Limb (tissue), 2 donors: Measurements from ENCODE around the gene ZNF835.
"Not testable (repeated sequence)": the region's sequence is repeated elsewhere in the genome, so short reads cannot be mapped to it uniquely, and the experiment has no call there.

Experiments used
- DNase-seq, 2 donors: peaks; one replicate each; pipeline ENCODE4 v3.0.0-alpha.2; 2016; ENCODE audit errors: extremely low spot score in 2 of 2

The ZNF835 gene

DNA sequence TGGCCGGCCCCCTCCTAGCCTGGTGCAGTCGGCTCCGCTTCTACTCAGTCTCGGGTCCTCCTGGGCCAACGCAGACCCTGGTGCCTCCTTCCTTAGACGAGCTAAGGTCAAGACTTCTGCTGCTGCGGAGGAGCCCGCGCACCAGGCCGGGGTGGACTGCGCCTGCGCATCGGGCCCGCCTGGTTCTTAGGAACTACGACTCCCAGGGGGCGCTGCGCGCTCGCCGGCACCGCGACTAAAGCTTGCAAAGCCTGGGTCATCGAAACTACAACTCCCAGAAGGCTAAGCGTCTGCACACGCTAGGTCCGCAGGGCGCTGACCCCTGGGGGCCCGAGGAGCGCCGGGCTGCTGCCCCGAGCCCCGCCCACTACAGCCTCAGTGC, at the start of gene ZNF835:
Gene ZNF835 (minus strand): TSS at position 145 of the 382 bp plus-strand sequence. CDS start 6,559 bp downstream, outside the sequence.
- peak; percentile 93 to 96 for DNase-seq

DNA sequence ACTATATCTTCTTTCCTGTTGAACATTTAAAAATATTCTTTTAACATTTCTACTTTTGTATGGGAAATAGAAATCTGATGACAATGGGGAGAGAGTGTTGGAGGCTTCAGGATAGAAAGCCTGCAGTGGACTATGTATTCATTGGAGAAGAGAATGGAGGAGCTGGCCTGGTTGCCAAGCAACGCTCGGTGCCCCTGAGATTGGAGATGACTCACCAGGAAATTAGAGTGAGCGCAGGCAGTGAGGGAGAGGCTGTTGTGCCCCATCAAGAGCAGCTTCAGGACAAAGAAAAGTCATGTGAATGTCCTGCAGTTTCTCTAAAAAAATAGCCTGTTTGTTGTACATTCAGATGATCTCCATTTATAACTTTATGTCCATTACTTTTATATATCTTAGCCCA, 48.7 kb upstream of the ZNF835 start:
- peak in 1 of 2 donors; percentile 52 for DNase-seq

DNA sequence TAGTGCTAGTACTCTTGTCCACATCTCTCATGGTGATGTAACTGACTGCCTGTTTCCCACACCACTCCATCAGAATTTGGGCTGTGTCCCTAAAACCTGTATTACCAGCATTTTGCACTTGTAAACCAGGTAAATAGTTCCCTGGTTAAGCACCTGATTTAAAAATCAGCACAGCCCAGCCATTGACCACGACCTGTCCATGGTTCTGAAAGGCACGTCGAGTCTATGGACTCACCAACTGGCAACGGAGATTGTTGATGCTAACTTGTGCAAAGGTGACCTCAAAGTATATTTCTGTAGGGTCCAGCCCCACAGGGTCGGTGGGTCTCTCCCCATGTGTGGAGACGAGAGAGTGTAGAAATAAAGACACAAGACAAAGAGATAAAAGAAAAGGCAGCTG, 46.7 kb upstream of the ZNF835 start:
- DNase-seq, result no peak

DNA sequence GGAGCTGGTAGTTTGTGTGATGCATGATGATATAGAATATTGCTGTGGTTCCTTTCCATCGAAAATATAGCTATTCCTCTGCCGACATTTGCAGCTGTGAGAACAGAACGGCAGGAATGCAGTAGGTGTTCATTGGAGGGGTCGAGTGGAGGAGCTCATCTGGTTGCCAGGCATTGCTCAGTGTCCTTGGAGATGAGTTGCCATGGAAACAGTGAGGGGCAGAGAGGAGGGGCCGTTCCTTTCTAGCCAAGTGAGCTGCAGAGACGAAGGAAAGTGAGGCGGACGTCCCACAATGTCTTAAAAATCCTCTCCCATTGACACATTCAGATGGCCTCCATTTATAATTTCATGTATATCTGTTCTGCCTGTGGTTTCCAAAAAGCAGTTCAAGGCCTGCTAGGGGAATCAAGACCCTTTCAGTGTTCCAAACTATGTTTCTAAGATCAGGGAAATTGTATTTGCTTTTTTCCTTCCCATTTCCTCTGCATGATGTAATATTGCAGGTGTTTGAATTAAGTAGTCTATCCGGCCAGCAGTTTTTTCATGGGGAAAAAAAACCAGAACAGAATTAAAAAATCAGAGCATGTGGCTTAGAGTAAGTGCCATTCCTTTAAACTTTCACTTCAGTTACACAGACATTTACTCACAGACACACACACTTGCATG, 41.2 kb upstream of the ZNF835 start:
- peak in 1 of 2 donors; percentile 73 for DNase-seq

DNA sequence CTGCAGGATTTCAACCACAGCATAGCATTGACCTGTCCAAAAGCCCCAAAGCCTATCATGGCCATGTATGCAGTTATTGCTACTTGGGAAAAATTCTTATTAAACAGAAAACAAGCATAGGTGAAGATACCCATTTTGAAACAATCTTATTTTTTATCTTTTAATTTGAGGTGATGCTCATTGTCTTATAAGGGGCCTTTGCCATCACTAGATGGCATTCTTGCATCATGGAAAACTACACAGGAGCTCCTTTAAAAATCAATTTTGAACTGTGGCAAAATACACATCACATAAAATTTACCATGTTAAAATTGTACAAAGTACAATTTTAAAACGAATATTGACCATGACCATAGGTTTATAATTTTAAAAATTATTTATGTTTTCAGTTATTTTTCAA, 38.9 kb upstream of the ZNF835 start:
- DNase-seq, result no peak

DNA sequence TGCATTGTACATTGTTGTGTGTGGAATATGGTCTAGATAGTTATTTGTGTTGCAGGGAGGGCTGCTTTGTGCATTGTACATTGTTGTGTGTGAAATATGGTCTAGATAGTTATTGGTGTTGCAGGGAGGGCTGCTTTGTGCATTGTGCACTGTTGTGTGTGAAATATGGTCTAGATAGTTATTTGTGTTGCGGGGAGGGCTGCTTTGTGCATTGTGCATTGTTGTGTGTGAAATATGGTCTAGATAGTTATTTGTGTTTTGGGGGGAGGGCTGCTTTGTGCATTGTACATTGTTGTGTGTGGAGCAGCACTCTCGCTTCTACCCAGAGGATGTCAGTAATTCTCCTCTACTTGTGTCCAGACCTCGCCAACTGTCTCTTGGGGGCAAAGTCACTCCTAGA, 36.3 kb upstream of the ZNF835 start:
- DNase-seq, result no peak

DNA sequence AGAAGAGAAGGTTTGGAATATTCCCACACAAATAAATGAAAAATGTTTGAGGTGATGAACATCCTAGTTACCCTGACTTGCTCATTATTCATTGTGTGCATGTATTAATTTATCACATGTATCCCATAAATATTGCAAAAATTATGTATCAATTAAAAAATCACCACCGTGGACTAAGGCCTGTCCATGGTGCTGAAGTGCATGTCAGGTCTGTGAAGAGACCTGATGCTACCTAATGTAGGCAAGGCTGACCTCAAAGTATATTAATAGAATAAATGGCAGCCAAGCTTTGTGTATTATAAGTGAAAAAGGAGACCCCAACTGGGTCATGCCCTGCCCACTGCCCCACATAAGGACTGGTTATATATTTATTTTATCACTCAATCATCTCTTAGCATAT, 34.4 kb upstream of the ZNF835 start:
- no peak for DNase-seq

DNA sequence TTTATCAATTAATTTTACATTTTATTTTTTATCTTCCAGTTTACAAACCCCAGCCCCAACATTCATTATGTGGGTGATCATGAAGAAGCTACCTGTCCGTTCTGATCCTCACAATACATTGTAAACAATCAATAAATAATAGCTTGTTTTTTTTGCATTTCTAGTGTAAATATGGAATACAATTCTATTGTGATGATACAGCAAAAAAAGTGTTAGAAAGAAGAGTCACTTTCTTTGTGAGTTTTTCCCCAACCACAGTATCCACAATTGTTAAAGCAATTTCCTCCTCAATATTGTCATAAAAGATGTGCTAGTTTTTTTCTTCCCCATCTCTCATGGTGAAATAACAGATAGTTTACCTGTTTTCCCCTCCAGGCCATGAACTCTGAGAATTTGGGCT, 30.3 kb upstream of the ZNF835 start:
- DNase-seq, result no peak

DNA sequence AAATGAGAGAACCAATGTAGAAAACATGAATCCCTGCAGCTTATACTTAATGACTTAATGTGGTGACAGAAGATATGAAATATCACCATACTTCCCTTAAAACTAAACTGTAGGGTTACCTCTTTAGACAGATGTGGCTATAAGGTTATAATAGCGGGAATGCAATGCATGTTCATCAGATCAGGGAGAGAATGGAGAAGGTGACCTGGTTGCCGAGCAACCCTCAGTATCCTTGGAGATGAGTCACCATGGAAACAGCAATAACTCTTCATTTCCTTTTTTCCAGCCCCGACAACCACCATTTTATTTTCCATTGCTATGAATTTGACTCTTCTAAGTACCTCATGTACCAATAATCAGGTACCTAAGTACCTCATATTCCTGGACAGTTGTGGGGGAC, 28.0 kb upstream of the ZNF835 start:
- DNase-seq, result no peak

DNA sequence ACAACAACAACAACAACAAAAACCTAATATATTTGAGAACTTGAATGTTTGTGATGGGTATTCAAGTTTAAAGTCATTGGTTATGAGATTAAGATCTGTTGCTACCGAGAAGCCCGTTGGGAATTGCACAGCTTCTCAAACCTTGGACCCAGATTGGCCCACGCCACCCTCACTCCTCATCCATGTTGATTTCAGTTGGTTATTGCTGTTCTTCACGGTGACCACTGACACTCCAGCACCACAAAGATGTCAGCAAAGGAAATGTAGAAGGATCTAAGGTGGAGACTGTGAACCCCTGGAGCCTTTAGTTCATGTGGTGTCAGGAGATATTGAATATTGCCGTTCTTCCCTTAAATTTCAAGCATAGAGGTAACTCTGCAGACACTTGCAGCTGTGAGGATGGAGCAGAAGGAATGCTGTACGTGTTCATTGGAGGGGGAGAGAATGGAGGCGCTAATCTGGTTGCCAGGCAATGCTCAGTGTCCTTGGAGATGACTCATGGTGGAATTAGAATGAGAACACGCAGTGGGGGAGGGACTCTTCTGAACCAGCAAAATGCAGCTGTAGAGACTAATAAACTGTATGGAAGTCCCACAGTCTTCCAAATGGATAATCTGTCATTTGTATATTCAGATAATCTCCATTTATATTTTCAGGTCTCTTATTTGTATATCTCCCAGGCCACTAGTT, 20.8 kb upstream of the ZNF835 start:
- DNase-seq, result no peak

DNA sequence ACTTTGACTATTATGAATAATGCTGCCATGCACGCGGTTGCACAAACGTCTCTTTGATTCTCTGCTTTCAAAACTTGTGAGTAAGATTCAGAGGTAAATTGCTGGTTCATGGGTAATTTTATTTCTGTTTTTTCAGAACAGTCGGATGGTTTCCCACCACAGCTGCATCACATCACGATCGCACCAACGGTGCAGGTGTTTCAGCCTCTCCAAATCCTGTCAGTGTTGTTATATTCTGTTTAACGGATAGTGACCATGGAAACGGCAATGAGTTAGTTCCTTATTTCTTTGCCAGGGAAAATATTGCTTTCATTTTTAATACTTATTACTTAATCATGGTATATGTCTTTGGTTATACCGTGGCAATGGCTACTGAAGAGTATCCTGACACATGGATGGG, 19.1 kb upstream of the ZNF835 start:
- no peak for DNase-seq

DNA sequence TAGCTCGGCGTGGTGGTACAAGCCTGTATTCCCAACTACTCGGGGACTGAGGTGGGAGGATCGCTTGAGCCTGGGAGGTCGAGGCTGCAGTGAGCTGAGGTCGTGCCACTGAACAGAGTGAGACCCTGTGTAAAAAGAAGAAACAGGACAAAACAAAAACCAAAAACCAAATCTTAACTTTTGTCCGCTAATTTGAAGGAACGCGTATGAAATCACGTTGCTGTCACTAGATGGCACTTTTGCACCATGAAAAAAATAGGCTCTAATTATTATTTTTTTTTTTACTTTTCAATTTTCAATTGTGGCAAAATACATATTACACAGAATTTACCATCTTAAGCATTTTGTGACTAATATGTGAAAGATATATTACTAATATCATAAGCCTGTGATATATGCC, 17.6 kb upstream of the ZNF835 start:
- DNase-seq, result no peak

DNA sequence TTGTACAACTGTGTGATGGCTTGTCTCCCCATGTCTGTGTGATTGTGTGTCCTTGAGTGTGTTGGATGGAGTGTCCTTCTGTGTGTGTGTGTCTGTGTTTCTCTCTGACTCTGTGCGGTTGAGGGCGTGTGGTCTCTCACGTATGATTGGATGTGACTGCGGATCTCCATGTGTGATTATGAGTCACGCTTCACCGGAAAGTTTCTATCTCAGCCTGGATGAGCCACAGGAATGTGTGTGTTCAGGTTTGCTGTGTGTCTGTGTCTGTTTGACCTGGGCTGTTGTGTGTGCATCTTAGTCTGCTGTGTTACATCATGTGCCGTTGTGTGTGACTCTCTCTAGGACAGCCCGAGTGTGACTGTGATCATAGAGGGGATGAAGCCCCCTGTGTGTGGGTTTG, 15.5 kb upstream of the ZNF835 start:
- DNase-seq, result no peak

DNA sequence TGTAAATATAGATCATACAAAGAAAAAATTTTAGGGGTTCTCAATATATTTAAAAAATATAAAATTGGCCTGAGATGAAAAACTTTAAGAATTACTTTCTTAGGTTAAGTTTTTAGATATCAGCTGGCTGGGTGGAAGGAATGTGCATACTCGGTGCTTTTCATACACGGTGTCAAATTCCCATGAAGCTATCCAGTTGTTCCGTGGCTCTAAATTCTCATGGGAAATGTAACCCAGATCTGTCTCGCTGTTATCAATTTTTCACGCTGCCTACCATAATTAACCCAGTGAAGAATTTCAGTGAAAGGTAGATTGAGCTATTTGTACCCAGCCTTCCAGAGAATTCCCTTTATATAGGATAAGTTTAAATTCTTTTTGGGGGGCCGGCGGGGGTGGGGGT, 11.6 kb upstream of the ZNF835 start:
- no peak for DNase-seq

DNA sequence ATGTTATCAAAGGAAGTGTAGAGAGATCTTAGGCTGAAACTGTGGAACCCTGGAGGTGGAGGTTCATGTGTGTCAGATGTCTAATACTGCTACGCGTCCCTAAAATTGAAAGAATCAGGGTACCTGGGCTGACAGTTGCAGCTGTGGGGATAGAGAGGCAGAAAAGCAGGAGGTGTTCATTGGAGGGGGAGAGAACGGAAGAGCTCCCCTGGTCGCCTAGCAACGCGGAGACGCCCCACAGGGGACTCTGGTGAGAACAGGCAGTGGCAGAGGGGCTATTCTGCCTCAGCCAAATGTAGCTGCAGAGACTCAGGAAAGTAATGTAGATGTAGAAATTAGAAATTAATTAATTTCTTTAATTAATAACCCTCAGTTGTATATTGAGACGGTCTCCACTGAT, 10.1 kb upstream of the ZNF835 start:
- DNase-seq, result no peak

DNA sequence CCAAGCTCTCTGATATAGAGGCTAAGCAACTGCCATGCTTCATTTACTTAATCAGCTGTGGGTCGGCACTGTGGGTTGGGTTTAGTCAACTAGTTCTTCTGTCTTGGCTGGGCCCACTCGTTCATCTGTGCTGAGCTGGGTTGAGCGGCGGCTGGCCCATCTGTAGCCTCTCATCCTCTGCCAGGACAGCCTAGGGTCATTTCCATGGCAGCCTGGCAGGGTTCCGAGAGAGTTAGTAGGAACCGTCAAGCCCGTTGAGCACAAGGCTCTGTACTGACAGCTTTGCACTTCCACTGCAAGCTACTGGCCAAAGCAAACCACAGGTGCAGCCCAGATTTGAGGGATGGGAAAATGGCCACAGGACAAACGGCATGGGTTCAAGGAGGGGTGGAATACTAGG, 6.6 kb upstream of the ZNF835 start:
- no peak for DNase-seq

DNA sequence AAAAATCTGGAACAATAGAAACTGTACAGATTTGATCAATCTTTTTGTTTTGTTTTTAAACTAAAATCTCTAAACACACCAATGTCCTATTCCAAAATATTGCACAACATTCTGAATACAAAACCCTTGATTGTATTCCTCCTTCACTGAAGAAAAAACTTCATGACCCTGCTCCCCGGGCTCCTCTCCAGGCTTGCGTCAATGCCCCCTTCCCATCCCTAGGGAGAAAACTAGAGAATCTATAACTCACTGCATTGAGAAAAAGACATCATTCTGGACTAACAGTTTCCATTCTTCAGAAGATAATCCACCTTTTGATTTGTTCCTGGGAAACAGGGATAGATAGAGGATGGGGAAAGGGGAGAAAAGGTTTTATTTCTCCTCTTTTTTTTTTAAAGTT, 1.1 kb upstream of the ZNF835 start:
- not testable (repeated sequence) for DNase-seq

DNA sequence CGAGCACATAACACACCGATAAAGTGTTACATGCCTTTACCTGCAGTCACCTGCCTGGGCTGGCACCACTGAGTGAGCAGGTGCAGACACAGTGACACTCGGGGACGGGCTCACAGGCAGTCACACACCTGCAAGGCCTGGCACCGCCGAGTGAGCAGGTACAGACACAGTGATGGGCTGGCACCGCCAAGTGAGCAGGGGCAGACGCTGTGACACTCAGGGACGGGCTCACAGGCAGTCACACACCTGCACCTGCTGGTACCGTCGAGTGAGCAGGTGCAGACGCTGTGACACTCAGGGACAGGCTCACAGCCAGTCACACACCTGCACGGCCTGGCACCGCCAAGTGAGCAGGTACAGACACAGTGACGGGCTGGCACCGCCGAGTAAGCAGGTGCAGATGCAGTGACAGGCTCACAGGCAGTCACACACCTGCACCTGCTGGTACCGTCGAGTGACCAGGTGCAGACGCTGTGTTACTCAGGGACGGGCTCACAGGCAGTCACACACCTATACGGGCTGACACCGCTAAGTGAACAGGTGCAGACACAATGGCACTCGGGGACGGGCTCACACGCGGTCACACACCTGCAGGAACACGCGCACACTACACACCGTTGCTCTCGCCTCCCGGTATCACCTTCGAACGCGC, 470 bp downstream of the ZNF835 start:
- DNase-seq, result peak in 1 of 2 donors; percentile 36

DNA sequence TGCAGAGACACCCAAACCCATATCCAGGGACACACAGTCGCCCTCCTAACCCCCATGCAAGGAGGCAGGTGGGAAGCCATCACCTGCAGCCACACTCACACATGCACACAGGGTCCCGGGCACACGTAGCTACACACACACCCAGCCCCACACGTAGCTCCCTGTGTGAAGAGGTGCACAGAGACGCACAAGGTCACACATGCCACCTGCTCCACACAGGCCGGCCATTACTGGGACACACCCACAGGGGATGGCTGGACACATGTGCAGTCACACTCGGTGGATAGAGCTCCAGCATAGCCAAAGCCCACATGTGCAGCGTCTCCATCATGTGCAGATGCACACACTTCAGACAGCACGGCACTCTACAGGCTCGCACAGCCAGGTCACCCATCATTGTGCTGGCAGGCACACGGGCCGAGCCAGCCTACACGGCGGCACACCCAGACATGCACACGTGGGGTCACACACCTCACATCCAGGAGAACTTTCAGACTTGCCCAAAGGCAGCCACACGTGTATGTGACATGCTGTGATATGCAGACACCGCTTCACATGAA, 1.1 kb downstream of the ZNF835 start:
- DNase-seq, result no peak

DNA sequence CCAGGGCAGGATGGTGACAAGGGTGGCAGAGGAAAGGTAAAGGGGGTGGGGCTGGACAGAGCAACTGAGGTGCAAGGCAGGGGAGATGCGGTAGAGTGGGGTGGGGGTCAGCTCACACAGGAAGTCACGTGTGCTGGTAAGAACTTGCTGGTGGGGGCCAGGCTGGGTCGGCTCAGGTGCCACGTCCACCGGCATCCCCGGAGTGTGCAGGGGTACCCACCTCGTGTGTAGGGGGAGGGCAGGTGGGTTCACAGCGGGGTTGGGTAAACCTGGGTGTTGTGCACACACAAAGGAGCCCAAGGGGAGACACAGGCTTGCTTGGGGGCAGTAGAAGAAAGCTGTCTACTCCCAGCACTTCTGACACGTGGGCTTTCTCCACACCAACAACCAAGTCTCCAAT, 2.9 kb downstream of the ZNF835 start:
- no peak for DNase-seq

DNA sequence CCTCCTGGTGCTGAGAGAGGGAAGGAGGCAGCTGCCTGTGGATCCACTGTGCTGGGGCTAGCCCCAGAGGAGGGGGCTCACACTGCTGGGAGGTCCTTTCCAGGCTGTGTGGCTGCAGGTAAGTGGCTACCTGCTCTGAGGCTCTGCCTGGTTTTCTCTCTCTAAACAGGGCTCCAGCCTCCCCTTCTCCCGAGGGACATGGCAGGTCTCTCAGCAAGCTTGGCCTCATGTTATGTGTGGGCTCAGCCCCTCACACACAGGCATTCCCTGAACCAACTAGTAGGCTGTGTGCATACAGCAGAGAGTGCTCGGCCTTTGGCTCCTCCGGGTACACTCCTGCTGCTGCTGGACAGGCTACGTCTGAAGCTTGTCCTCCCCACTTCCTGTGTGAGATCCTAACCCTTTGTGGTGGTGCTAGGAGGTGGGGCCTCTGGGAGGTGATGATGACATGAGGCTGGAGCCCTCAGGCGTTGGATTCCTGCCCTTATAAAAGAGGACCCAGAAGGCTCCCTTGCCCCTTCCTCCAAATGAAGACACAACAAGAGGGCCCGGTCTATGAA, 4.2 kb downstream of the ZNF835 start:
- no peak for DNase-seq

DNA sequence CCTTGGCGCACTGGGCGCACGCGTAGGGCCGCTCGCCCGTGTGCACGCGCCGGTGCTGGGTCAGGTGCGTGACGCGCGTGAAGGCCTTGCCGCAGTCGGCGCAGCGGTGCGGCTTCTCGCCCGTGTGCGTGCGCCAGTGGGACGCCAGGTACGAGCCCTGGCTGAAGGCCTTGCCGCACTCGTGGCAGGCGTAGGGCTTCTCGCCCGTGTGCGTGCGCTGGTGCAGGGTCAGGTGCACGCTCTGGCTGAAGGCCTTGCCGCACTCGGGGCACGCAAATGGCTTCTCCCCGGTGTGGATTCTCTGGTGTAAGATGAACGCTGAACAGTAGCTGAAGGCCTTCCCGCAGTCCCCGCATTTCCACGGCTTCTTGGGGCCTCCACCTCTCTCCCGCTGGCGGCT, 7.0 kb downstream of the ZNF835 start:
- DNase-seq, result no peak
